HEK293 (cell line): ENCODE measurements around the gene KAT2B.

Experiments used
- SP7 ChIP-seq: fragments of 450-650 bp; formaldehyde crosslinking; IDR thresholded peaks from 2 replicates; pipeline ENCODE4 v1.5.1; 2016; ENCODE audit warnings: missing biosample characterization, missing genetic modification characterization
- YY2 ChIP-seq: fragments of 450-650 bp; formaldehyde crosslinking; IDR thresholded peaks from 2 replicates; pipeline ENCODE4 v1.5.1; 2016; ENCODE audit warnings: missing biosample characterization, missing genetic modification characterization
- ZNF549 ChIP-seq: fragments of 450-650 bp; IDR thresholded peaks from 2 replicates; pipeline ENCODE4 v1.5.1; 2018; ENCODE audit warnings: missing biosample characterization, missing genetic modification characterization, mild to moderate bottlenecking, inconsistent platforms, moderate library complexity
- TF ChIP-seq, protein P1 (sequence below): fragments of 450-650 bp; formaldehyde crosslinking; IDR thresholded peaks from 2 replicates; pipeline ENCODE4 v1.5.1; 2016; ENCODE audit warnings: missing biosample characterization, missing genetic modification characterization
- TF ChIP-seq, protein P2 (sequence below): fragments of 450-650 bp; IDR thresholded peaks from 2 replicates; pipeline ENCODE4 v1.5.1; 2018; ENCODE audit warnings: missing biosample characterization, missing genetic modification characterization

DNA sequence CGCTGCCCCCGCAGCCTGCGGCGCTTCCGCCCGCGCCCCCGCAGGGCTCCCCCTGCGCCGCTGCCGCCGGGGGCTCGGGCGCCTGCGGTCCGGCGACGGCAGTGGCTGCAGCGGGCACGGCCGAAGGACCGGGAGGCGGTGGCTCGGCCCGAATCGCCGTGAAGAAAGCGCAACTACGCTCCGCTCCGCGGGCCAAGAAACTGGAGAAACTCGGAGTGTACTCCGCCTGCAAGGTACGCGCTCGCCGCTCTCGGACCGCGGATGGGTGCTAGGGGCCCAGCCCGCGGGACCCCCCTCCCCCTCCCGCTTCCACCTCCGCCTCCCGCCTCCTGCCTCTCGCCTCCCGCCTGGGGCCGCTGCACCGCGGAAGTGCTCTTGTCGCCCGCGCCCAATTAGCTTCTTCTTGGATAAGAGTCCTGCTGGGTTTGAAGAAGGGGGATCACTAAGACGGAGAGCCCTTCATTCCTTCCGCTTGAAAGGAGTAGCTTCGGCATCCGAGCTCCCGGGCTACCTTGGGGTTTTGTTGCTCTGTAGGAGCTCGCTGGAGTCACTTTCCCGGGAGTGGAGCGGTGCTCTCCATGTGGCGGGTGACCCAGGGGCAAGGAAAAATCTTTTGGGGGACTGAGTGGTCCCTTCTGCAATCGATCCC, 426 bp downstream of the KAT2B start:
- TF ChIP-seq, protein P1, sequence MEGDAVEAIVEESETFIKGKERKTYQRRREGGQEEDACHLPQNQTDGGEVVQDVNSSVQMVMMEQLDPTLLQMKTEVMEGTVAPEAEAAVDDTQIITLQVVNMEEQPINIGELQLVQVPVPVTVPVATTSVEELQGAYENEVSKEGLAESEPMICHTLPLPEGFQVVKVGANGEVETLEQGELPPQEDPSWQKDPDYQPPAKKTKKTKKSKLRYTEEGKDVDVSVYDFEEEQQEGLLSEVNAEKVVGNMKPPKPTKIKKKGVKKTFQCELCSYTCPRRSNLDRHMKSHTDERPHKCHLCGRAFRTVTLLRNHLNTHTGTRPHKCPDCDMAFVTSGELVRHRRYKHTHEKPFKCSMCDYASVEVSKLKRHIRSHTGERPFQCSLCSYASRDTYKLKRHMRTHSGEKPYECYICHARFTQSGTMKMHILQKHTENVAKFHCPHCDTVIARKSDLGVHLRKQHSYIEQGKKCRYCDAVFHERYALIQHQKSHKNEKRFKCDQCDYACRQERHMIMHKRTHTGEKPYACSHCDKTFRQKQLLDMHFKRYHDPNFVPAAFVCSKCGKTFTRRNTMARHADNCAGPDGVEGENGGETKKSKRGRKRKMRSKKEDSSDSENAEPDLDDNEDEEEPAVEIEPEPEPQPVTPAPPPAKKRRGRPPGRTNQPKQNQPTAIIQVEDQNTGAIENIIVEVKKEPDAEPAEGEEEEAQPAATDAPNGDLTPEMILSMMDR (tag by site-specific recombination), result peak; percentile 64
- TF ChIP-seq YY2 (no peak), SP7 (tag by site-specific recombination) (no peak), ZNF549 (tag by site-specific recombination) (no peak)
- TF ChIP-seq, protein P2, sequence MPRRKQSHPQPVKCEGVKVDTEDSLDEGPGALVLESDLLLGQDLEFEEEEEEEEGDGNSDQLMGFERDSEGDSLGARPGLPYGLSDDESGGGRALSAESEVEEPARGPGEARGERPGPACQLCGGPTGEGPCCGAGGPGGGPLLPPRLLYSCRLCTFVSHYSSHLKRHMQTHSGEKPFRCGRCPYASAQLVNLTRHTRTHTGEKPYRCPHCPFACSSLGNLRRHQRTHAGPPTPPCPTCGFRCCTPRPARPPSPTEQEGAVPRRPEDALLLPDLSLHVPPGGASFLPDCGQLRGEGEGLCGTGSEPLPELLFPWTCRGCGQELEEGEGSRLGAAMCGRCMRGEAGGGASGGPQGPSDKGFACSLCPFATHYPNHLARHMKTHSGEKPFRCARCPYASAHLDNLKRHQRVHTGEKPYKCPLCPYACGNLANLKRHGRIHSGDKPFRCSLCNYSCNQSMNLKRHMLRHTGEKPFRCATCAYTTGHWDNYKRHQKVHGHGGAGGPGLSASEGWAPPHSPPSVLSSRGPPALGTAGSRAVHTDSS (tag by site-specific recombination), result no peak
